ENCODE measurements around the gene CCDC197. TPM values are rescaled to one million over a fixed set of nuclear protein-coding genes. Genes with fewer than 3 reads are reported as not detected.

CCDC197 gene
- polyA plus RNA-seq, 1 donor from 2014 or later, result not detected

DNA sequence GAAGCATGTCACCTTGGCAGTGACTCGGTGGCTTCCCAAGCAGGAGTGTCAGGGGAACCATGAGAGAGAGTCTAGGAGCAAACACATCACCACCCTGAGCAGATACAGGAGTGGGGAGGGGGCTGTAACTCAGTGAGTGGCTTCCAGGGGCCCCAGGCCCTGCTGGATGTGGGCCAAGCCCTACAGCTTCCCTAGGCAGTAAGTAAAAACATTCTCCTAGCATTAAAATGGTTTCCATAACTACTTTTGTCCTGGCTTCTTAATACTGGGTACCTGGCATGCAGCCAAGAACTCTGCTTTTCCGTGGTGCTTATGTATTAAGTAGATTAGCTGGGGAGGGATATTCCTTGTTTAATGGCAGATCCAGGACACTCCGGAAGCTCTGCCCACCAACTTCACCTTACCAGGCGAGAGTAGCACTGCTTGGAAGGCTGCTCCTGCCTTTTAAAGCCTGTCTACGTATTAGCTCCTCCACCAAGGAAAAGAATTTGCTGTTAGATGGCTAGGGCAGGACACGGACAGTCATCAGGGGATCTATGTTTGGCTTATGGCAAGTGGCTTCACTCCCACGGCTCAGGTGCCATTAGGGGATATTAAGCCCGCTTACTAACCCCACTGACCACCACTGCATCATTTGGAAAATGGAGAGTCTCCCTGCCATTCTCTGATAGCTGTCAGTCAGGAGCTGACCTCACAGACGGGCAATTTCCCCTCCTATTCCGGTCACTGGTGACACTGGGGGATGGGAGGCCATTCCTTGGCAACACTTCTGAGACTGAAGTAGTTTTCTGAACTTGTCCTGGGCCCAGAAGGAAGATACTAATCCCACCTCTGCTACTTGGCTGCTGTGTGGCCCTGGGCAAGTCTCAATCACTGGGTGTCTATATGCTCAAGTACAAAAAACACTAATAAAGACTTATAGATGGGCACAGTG is 51.9 kb downstream of the CCDC197 start:
- H3K27ac ChIP-seq (ENCODE audit: low read length), result no peak overlapping the region
- no peaks in the 10 kb centered on the region for H3K79me2 ChIP-seq (replicated peaks; ENCODE audit: insufficient read depth, low read length)

DNA sequence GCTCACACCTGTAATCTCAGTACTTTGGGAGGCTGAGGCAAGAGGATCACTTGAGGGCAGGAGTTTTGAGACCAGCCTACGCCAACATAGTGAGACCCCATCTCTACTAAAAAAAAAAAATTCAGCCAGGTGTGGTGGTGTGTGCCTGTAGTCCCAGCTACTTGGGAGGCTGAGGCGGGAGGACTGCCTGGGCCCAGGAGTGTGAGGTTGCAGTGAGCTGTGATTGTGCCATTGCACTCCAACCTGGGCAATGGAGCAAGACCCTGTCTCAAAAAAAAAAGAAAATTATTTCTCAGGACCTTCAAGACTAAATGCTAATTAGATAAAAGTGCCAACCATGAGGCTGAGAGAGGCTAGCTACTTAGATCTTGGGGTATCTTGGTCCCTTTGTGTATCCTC is 52.5 kb downstream of the CCDC197 start:
- Histone ChIP-seq H3K27ac (ENCODE audit: low read length) (no peak overlapping the region), H3K9me2 (ENCODE audit: insufficient read depth, low read length) (no peaks in the 10 kb centered on the region), H3K79me2 (replicated peaks; ENCODE audit: insufficient read depth, low read length) (no peaks in the 10 kb centered on the region), H3F3A (ENCODE audit: insufficient read depth, low read length, poor library complexity, severe bottlenecking) (no peaks in the 10 kb centered on the region), H2AFZ (ENCODE audit: low read depth, low read length) (no peak overlapping the region), H3K27me3 (ENCODE audit: insufficient read depth, low read depth, low read length) (no peaks in the 10 kb centered on the region), H3K4me2 (ENCODE audit: low read length) (no peak overlapping the region), H4K20me1 (ENCODE audit: insufficient read depth) (no peaks in the 10 kb centered on the region), H3K4me3 (ENCODE audit: low read length) (no peak overlapping the region), H3K9me3 (ENCODE audit: low read length) (no peaks in the 10 kb centered on the region), H3K9ac (ENCODE audit: low read length) (no peak overlapping the region), H3K36me3 (ENCODE audit: insufficient read depth, low read length) (peaks cover 9% of the 10 kb centered on the region)
- TF ChIP-seq POLR2AphosphoS5 (IDR thresholded peaks at IDR 0.05) (no peak), TAF1 (IDR thresholded peaks at IDR 0.05; ENCODE audit: low read depth) (no peak), MXI1 (conservative IDR thresholded peaks at IDR 0.05; ENCODE audit: poor library complexity, severe bottlenecking) (no peak), EP300 (conservative IDR thresholded peaks at IDR 0.05; ENCODE audit: poor library complexity, severe bottlenecking) (no peak), EZH2 (IDR thresholded peaks at IDR 0.05; ENCODE audit: borderline replicate concordance, insufficient read depth, low read length, poor library complexity, severe bottlenecking) (no peak)
- TF ChIP-seq, protein P1, sequence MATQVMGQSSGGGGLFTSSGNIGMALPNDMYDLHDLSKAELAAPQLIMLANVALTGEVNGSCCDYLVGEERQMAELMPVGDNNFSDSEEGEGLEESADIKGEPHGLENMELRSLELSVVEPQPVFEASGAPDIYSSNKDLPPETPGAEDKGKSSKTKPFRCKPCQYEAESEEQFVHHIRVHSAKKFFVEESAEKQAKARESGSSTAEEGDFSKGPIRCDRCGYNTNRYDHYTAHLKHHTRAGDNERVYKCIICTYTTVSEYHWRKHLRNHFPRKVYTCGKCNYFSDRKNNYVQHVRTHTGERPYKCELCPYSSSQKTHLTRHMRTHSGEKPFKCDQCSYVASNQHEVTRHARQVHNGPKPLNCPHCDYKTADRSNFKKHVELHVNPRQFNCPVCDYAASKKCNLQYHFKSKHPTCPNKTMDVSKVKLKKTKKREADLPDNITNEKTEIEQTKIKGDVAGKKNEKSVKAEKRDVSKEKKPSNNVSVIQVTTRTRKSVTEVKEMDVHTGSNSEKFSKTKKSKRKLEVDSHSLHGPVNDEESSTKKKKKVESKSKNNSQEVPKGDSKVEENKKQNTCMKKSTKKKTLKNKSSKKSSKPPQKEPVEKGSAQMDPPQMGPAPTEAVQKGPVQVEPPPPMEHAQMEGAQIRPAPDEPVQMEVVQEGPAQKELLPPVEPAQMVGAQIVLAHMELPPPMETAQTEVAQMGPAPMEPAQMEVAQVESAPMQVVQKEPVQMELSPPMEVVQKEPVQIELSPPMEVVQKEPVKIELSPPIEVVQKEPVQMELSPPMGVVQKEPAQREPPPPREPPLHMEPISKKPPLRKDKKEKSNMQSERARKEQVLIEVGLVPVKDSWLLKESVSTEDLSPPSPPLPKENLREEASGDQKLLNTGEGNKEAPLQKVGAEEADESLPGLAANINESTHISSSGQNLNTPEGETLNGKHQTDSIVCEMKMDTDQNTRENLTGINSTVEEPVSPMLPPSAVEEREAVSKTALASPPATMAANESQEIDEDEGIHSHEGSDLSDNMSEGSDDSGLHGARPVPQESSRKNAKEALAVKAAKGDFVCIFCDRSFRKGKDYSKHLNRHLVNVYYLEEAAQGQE (IDR thresholded peaks at IDR 0.05; ENCODE audit: borderline replicate concordance), result no peak

More for the DNA sequence above, 51.9 kb downstream of the CCDC197 start:
- H3K9me2 ChIP-seq (ENCODE audit: insufficient read depth, low read length), result no peaks in the 10 kb centered on the region
- H3K27me3 ChIP-seq (ENCODE audit: insufficient read depth, low read depth, low read length), result no peaks in the 10 kb centered on the region
- peaks cover 9% of the 10 kb centered on the region for H3K36me3 ChIP-seq (ENCODE audit: insufficient read depth, low read length)
- no peak overlapping the region for H3K9ac ChIP-seq (ENCODE audit: low read length)
- H3K4me3 ChIP-seq (ENCODE audit: low read length), result no peak overlapping the region
- no peaks in the 10 kb centered on the region for H3K9me3 ChIP-seq (ENCODE audit: low read length)
- no peak for TF ChIP-seq EP300 (conservative IDR thresholded peaks at IDR 0.05; ENCODE audit: poor library complexity, severe bottlenecking)
- TF ChIP-seq, protein P1 (IDR thresholded peaks at IDR 0.05; ENCODE audit: borderline replicate concordance), result no peak
- TF ChIP-seq SMC3 (conservative IDR thresholded peaks at IDR 0.05; ENCODE audit: poor library complexity), result no peak
- no peaks in the 10 kb centered on the region for H3F3A ChIP-seq (ENCODE audit: insufficient read depth, low read length, poor library complexity, severe bottlenecking)
- H2AFZ ChIP-seq (ENCODE audit: low read depth, low read length), result no peak overlapping the region
- no peaks in the 10 kb centered on the region for H4K20me1 ChIP-seq (ENCODE audit: insufficient read depth)
- no peak overlapping the region for H3K4me2 ChIP-seq (ENCODE audit: low read length)

Data from neural cell (in vitro differentiated cells).